H1 (cell line): ENCODE measurements around the gene RSPO1. TPM values are rescaled to one million over a fixed set of nuclear protein-coding genes. Genes with fewer than 3 reads are reported as not detected.

Source experiments
- CTCF ChIP-seq, 3 experiments: IDR thresholded peaks; 1 replicate in 2 of 3; 2 replicates in 1 of 3; pipeline versions ENCODE4 v1.5.1 to v1.6.1; 2011; ENCODE audit warnings: low read length in 3 of 3, mild to moderate bottlenecking in 3 of 3, inconsistent platforms in 2 of 3, low read depth in 1 of 3, moderate library complexity in 1 of 3; ENCODE audit not compliant: insufficient read depth in 1 of 3; ENCODE audit errors: control extremely low read depth in 1 of 3
- EP300 ChIP-seq, 2 experiments: IDR thresholded peaks; 1 replicate in 1 of 2; 2 replicates in 1 of 2; pipeline ENCODE4 v1.6.1; 2011 to 2012; ENCODE audit warnings: low read depth in 2 of 2, low read length in 2 of 2, mild to moderate bottlenecking in 2 of 2, borderline replicate concordance in 1 of 2, inconsistent platforms in 1 of 2, moderate library complexity in 1 of 2
- POU5F1 ChIP-seq: IDR thresholded peaks from 2 replicates; pipeline ENCODE4 v1.6.1; 2011; ENCODE audit warnings: low read depth, mild to moderate bottlenecking, low read length, moderate library complexity
- SRF ChIP-seq: IDR thresholded peaks from 2 replicates; pipeline ENCODE4 v1.6.1; 2011; ENCODE audit warnings: mild to moderate bottlenecking, low read depth, low read length, moderate library complexity
- TAF1 ChIP-seq: IDR thresholded peaks from 2 replicates; pipeline ENCODE4 v1.6.1; 2011; ENCODE audit warnings: mild to moderate bottlenecking, low read depth, low read length
- polyA plus RNA-seq, 7 experiments: library from polyadenylated mRNA; depleted of rRNA in 3 of 7; stranded (reverse) in 5 of 7; unstranded in 2 of 7; fragments of >200 nt in 5 of 7; fragments of 200-250 nt in 2 of 7; gene quantifications; 1 replicate in 5 of 7; 2 replicates in 1 of 7; 4 replicates in 1 of 7; pipeline versions ENCODE4 v1.2.1 to v1.2.3, GENCODE V29; 2011 to 2013; ENCODE audit warnings: missing spikeins in 2 of 7, mixed read lengths in 2 of 7
- total RNA-seq: library from RNA; stranded (reverse); fragmentation: NEBNext Ultra II Directional; extraction: Animal tissue kit (Norgen Biotek cat#: 25700); gene quantifications from 2 replicates; pipeline ENCODE4 v1.2.1, GENCODE V29; 2021
- TF ChIP-seq, protein P1 (sequence below): IDR thresholded peaks from 2 replicates; pipeline ENCODE4 v1.6.1; 2012; ENCODE audit warnings: low read length, inconsistent platforms

RSPO1 gene
- total and polyA plus RNA-seq, 2 of the 8 experiments (the other 6 are each of a cell fraction or from before 2014, with no cell fraction given): 0.39 TPM; not detected in 1

- TF ChIP-seq, protein P1, sequence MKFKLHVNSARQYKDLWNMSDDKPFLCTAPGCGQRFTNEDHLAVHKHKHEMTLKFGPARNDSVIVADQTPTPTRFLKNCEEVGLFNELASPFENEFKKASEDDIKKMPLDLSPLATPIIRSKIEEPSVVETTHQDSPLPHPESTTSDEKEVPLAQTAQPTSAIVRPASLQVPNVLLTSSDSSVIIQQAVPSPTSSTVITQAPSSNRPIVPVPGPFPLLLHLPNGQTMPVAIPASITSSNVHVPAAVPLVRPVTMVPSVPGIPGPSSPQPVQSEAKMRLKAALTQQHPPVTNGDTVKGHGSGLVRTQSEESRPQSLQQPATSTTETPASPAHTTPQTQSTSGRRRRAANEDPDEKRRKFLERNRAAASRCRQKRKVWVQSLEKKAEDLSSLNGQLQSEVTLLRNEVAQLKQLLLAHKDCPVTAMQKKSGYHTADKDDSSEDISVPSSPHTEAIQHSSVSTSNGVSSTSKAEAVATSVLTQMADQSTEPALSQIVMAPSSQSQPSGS: no peak
- TF ChIP-seq SRF (no peak), POU5F1 (no peak), CTCF (IDR thresholded peaks at IDR 0.05; ENCODE audit: control extremely low read depth in 1 of 3, insufficient read depth in 1 of 3, low read depth in 1 of 3, low read length in 3 of 3) (no peak), TAF1 (no peak), EP300 (IDR thresholded peaks at IDR 0.05; ENCODE audit: borderline replicate concordance in 1 of 2, low read depth in 2 of 2, low read length in 2 of 2) (no peak)
Observed at GRCh38 chr1:37652976-37653375, 18.3 kb upstream of the RSPO1 start (continued).
